ENCODE results near the gene MST1.
A peak's percentile ranks its signal among the peaks of the same experiment; 100 is the strongest.
"Not testable (repeated sequence)": the region's sequence is repeated elsewhere in the genome, so short reads cannot be mapped to it uniquely, and the experiment has no call there.

MST1 gene

GRCh38 chr3:49695350-49696015 is 6.2 kb upstream of the MST1 start:
- not testable (repeated sequence) for H3K36me3 Mint-ChIP-seq, H3K27ac Mint-ChIP-seq, H3K27me3 Mint-ChIP-seq, H3K9me3 Mint-ChIP-seq, H3K4me3 Mint-ChIP-seq
- H3K4me1 Mint-ChIP-seq, result peaks cover 22% of the 10 kb centered on the region

DNA sequence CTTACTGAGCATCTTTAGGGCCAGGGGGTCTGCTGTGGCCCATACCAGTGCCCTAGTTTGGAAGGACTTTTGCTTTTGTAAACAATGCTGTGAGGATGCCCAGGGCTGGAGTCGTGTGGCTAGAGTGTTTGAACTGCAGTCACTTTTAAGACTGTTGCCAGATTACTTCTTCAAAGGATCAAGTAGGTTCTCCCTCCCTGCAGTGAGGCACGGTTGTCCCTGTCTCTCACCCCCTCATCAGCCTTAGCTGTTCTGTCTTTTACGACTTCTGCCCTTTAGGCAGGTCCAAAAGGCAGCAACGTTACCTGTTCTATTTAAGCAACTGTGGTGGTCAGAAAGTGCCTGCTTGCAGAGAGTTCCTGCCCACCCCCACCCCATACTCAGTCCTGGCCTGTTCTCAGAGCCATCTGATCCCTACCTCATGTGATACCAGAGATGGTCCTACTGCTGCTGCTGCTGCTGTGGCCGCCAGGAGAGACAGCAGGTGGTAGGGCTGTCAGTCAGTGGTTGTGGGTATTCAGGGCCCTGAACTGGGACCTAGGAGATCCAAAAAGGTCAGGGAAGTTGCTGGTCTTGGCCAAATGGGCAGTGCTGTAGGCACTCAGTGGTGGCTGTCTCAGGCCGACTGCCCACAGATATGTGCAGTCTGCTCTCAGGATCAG is 5.3 kb upstream of the MST1 start:
- not testable (repeated sequence) for H3K36me3 Mint-ChIP-seq, H3K27me3 Mint-ChIP-seq, H3K9me3 Mint-ChIP-seq, H3K27ac Mint-ChIP-seq, H3K4me3 Mint-ChIP-seq
- peaks cover 30% of the 10 kb centered on the region for H3K4me1 Mint-ChIP-seq

- not testable (repeated sequence) for H3K4me3 Mint-ChIP-seq, H3K9me3 Mint-ChIP-seq, H3K27ac Mint-ChIP-seq, H3K27me3 Mint-ChIP-seq, H3K36me3 Mint-ChIP-seq
- H3K4me1 Mint-ChIP-seq, result peaks cover 41% of the 10 kb centered on the region
Observed at GRCh38 chr3:49691481-49691880, 2.2 kb upstream of the MST1 start.

DNA sequence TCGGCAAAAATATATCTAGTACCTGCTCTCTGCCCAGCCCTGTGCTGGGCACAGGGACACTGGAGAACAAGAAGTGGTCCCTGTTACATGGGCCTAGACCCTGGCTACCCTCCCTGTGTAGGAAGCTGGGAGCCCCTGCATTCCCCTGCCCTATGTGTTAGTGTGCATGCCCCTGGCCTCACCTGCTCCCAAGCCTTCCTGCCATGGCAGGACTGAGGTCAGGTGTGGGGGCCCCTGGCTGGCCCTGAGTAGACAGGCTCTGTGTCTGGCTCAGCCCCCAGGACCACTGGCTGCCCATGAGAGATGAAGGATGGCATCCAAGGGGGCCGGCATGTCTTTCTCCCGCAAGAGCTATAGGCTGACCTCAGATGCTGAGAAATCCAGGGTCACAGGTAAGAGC is 1.6 kb upstream of the MST1 start:
- not testable (repeated sequence) for H3K27me3 Mint-ChIP-seq, H3K9me3 Mint-ChIP-seq, H3K27ac Mint-ChIP-seq, H3K36me3 Mint-ChIP-seq
- peaks cover 41% of the 10 kb centered on the region for H3K4me1 Mint-ChIP-seq
- peak overlapping the region; percentile 97 for H3K4me3 Mint-ChIP-seq

GRCh38 chr3:49689908-49690624 is 792 bp upstream of the MST1 start:
- H3K27me3 Mint-ChIP-seq, H3K36me3 Mint-ChIP-seq, H3K9me3 Mint-ChIP-seq: not testable (repeated sequence)
- Mint-ChIP-seq H3K4me3 (peak overlapping the region; percentile 97), H3K27ac (peak overlapping the region; percentile 94), H3K4me1 (peaks cover 46% of the 10 kb centered on the region)

- H3K27ac Mint-ChIP-seq, result peak overlapping the region; percentile 94
Observed at GRCh38 chr3:49688338-49689045, 782 bp downstream of the MST1 start.

DNA sequence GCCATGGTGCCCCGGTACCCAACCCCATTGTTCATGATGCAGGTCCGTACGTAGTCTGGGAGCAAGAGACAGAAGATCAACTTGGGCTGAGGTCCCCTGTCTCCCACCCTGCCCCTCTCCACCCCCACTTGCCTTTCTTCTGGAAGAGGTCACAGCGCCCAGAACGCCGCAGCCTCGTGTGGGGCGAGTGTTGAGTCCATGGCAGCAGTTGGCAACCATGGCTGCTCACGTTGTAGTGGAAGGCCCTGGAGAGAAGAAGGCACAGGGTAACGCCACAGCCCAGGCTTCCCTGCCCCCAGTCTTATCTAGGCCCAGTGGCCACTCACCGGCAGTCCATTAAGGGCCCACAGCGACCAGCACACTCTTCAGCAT is 1.9 kb downstream of the MST1 start:
- H3K27ac Mint-ChIP-seq, H3K27me3 Mint-ChIP-seq, H3K9me3 Mint-ChIP-seq, H3K36me3 Mint-ChIP-seq: not testable (repeated sequence)
- Mint-ChIP-seq H3K4me1 (peaks cover 33% of the 10 kb centered on the region), H3K4me3 (peak overlapping the region; percentile 57)

More at GRCh38 chr3:49688338-49689045, 782 bp downstream of the MST1 start:
- not testable (repeated sequence) for H3K36me3 Mint-ChIP-seq, H3K27me3 Mint-ChIP-seq, H3K9me3 Mint-ChIP-seq
- peak overlapping the region; percentile 97 for H3K4me3 Mint-ChIP-seq
- peaks cover 37% of the 10 kb centered on the region for H3K4me1 Mint-ChIP-seq

DNA sequence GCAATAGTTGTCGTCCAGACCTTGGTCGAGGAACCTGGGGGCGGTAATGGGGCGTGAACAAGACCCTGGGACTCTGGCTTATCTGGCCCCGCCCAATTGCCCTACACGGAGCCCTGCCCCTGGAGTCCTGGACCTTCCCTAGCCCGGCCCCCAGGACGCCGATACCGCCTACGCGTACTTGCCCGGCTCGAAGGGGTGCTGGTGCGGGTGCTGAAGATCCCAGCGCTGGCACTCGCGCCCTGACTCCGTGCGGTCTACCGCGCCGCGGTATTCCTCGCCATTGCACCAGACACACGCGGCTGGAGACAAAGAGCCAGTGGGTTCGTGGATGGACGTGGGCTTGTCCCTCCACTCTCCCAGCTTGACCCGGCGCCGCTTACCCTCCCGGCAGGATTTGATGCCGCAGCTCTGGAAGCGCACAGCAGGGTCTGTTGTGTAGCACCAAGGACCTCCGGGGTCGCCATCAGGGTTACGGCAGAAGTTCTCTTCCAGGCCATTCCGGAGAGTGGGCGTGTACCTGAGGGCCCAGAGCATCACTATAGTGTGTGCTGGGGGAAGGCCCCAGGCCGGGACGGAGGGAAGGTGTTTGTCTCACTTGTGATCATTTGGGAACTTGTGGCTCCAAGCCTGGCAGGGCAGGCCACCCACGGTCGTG is 2.4 kb downstream of the MST1 start:
- Mint-ChIP-seq H3K4me1 (peaks cover 32% of the 10 kb centered on the region), H3K4me3 (peak overlapping the region; percentile 57)
- not testable (repeated sequence) for H3K36me3 Mint-ChIP-seq, H3K27me3 Mint-ChIP-seq, H3K27ac Mint-ChIP-seq, H3K9me3 Mint-ChIP-seq

- Mint-ChIP-seq H3K4me1 (peaks cover 32% of the 10 kb centered on the region), H3K4me3 (peak overlapping the region; percentile 60)
- not testable (repeated sequence) for H3K36me3 Mint-ChIP-seq
Observed at GRCh38 chr3:49686346-49686745, 2.9 kb downstream of the MST1 start.

GRCh38 chr3:49685846-49686245 is 3.4 kb downstream of the MST1 start:
- not testable (repeated sequence) for H3K4me3 Mint-ChIP-seq

More at GRCh38 chr3:49686346-49686745, 2.9 kb downstream of the MST1 start:
- H3K27me3 Mint-ChIP-seq, H3K27ac Mint-ChIP-seq, H3K9me3 Mint-ChIP-seq: not testable (repeated sequence)

DNA sequence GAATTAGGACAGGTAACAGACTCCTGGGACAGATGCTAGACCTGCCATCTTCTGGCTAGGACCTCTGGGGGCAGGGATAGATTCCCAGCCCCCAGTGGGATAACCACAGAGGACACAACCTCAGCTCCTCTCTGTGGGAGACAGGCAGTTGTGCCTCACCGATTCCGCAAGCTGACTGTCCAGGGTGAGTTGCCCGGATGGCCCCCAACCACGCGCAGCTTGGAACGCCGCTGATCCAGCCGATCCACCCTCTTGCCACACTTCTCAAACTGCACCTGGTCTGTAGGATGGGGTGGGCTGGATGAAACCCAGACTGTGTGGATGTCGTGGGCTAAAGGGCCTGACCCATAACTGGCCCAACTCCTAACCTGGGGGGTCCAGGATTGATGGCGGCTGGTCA is 4.2 kb downstream of the MST1 start:
- H3K27ac Mint-ChIP-seq, H3K9me3 Mint-ChIP-seq, H3K27me3 Mint-ChIP-seq, H3K36me3 Mint-ChIP-seq: not testable (repeated sequence)
- H3K4me1 Mint-ChIP-seq, result peaks cover 20% of the 10 kb centered on the region
- peak overlapping the region; percentile 52 for H3K4me3 Mint-ChIP-seq

More at GRCh38 chr3:49685846-49686245, 3.4 kb downstream of the MST1 start:
- not testable (repeated sequence) for H3K36me3 Mint-ChIP-seq, H3K27ac Mint-ChIP-seq, H3K9me3 Mint-ChIP-seq, H3K27me3 Mint-ChIP-seq
- peaks cover 28% of the 10 kb centered on the region for H3K4me1 Mint-ChIP-seq

DNA sequence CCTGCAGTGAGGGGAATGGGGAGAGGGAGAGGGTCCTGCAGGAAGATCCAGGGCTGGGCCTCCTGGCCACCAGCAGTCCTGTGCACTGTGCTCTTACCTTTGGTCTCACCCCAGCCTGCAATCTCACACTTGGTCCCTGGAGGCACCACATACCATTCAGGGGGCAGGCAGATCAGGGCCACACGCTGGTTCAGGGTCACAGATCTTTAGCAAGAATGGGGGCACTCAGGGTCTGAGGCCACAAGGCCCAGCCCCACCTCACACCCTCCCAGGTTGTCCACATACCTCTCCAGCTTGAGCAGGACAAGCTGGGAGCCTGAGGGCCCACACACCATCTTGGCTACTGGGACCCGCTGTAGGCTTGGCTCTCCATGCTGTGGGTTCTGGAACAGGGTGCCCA is 4.8 kb downstream of the MST1 start:
- not testable (repeated sequence) for H3K36me3 Mint-ChIP-seq, H3K27ac Mint-ChIP-seq, H3K4me3 Mint-ChIP-seq, H3K27me3 Mint-ChIP-seq, H3K9me3 Mint-ChIP-seq
- peaks cover 15% of the 10 kb centered on the region for H3K4me1 Mint-ChIP-seq

GRCh38 chr3:49683162-49683561 is 6.1 kb downstream of the MST1 start:
- Mint-ChIP-seq H3K4me1 (peaks cover 11% of the 10 kb centered on the region), H3K9me3 (no peaks in the 10 kb centered on the region), H3K4me3 (no peak overlapping the region), H3K27ac (no peak overlapping the region), H3K36me3 (peaks cover 7% of the 10 kb centered on the region), H3K27me3 (no peaks in the 10 kb centered on the region)

- Mint-ChIP-seq H3K27me3 (no peaks in the 10 kb centered on the region), H3K4me3 (no peak overlapping the region), H3K27ac (no peak overlapping the region), H3K9me3 (no peaks in the 10 kb centered on the region), H3K4me1 (peaks cover 13% of the 10 kb centered on the region), H3K36me3 (peaks cover 8% of the 10 kb centered on the region)
Observed at GRCh38 chr3:49681543-49681942, 7.7 kb downstream of the MST1 start.

GRCh38 chr3:49681232-49681522 is 8.1 kb downstream of the MST1 start:
- Mint-ChIP-seq H3K4me3 (no peak overlapping the region), H3K27ac (no peak overlapping the region), H3K4me1 (peaks cover 15% of the 10 kb centered on the region), H3K27me3 (no peaks in the 10 kb centered on the region), H3K36me3 (peaks cover 9% of the 10 kb centered on the region), H3K9me3 (no peaks in the 10 kb centered on the region)
